SK-N-SH (cell line): ENCODE results near the gene CDH22.

Experiments used
- NFIC ChIP-seq: IDR thresholded peaks from 2 replicates; pipeline ENCODE4 v1.4.0; 2012; ENCODE audit warnings: borderline replicate concordance
- POLR2AphosphoS5 ChIP-seq: IDR thresholded peaks from 2 replicates; pipeline ENCODE4 v1.6.1; 2012; ENCODE audit warnings: low read depth, low read length
- RAD21 ChIP-seq: IDR thresholded peaks from 2 replicates; pipeline ENCODE4 v1.6.1; 2012; ENCODE audit warnings: mild to moderate bottlenecking, low read length
- TAF1 ChIP-seq: IDR thresholded peaks from 2 replicates; pipeline ENCODE4 v1.6.1; 2012; ENCODE audit warnings: low read depth, mild to moderate bottlenecking, low read length, moderate library complexity, borderline replicate concordance
- YY1 ChIP-seq: IDR thresholded peaks from 2 replicates; pipeline ENCODE4 v1.4.0; 2012; ENCODE audit warnings: low read depth, mild to moderate bottlenecking
- TF ChIP-seq, protein P1 (sequence below): fragments of 200-600 bp; sonication (generic); IDR thresholded peaks from 2 replicates; pipeline ENCODE4 v1.6.1; 2017; ENCODE audit warnings: antibody characterized with exemption, mild to moderate bottlenecking, moderate library complexity
- TF ChIP-seq, protein P2 (sequence below): fragments of 150-350 bp; IDR thresholded peaks from 2 replicates; pipeline ENCODE4 v1.6.1; 2017; ENCODE audit warnings: antibody characterized with exemption, low read length, low read depth, borderline replicate concordance

DNA sequence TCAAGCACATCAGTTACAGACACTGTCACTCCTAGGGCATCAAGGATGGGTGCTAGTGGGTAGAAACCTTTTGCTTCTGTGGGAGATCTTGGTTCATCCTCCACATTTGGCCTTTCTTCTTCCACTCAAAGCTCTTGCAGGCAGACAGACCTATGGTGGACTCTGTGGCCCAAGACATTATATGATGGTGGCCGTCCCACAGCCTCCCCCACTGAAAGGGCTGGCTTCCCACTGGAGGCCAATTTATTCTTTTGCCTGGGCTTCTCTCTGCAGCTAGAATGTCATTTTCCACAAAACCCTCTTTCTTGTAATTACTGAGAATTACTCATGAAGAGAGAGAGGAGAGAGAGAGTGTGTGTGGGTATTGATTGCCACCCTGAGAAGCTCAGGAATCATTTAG lies 146.4 kb downstream of the CDH22 start:
- TF ChIP-seq, protein P1, sequence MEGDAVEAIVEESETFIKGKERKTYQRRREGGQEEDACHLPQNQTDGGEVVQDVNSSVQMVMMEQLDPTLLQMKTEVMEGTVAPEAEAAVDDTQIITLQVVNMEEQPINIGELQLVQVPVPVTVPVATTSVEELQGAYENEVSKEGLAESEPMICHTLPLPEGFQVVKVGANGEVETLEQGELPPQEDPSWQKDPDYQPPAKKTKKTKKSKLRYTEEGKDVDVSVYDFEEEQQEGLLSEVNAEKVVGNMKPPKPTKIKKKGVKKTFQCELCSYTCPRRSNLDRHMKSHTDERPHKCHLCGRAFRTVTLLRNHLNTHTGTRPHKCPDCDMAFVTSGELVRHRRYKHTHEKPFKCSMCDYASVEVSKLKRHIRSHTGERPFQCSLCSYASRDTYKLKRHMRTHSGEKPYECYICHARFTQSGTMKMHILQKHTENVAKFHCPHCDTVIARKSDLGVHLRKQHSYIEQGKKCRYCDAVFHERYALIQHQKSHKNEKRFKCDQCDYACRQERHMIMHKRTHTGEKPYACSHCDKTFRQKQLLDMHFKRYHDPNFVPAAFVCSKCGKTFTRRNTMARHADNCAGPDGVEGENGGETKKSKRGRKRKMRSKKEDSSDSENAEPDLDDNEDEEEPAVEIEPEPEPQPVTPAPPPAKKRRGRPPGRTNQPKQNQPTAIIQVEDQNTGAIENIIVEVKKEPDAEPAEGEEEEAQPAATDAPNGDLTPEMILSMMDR = no peak
- no peak for TF ChIP-seq RAD21
- no peak for TF ChIP-seq POLR2AphosphoS5
- no peak for TF ChIP-seq TAF1
- TF ChIP-seq NFIC = no peak
- TF ChIP-seq, protein P2, sequence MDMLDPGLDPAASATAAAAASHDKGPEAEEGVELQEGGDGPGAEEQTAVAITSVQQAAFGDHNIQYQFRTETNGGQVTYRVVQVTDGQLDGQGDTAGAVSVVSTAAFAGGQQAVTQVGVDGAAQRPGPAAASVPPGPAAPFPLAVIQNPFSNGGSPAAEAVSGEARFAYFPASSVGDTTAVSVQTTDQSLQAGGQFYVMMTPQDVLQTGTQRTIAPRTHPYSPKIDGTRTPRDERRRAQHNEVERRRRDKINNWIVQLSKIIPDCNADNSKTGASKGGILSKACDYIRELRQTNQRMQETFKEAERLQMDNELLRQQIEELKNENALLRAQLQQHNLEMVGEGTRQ = no peak
- no peak for TF ChIP-seq YY1
